Stimulated activated CD4-positive, alpha-beta T cell treated with anti-CD3 and anti-CD28 coated beads, Interleukin-2, amount 100 ng/mL, for 4 hours (primary cell): ENCODE measurements around the gene PCSK9.
A peak's percentile ranks its signal among the peaks of the same experiment; 100 is the strongest.
"Not testable (repeated sequence)": the region's sequence is repeated elsewhere in the genome, so short reads cannot be mapped to it uniquely, and the experiment has no call there.

Experiments used
- DNase-seq: peaks from one replicate; pipeline ENCODE4 v3.0.0-alpha.2; 2020; ENCODE audit warnings: low read depth

The PCSK9 gene

DNA sequence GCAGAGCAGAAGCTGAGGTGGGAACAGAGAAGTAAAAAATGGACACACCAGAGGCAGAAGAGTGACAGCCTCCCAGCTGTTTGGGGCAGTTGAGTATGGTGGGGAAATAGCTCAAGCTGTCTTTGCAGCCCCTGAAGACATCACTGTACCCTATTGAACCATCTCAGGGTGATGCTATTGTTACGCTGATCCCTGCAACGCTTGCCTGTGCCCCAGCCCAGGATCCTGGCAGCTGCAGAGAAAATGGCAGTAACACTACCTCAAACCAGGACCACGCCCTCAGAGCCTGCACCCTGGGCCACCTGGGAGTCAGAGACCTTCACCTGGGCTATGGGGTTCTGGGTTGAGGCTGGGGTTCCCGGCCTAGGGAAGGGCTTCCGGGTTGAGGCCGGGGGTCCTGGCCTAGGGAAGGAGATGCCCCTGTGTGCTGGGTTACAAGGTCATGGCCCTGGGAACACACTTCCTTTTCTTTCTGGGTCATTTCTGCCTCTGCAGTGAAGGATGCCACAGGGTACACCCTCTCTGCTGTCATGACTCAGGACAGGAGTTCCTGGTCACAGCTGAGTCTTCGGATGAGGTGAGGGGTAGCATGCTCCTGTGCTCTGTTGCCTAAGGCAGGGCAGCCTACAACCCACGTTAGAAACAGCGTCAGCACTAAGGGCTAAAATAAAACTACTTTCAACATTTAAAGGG is 29.0 kb upstream of the PCSK9 start:
- no peak for DNase-seq

DNA sequence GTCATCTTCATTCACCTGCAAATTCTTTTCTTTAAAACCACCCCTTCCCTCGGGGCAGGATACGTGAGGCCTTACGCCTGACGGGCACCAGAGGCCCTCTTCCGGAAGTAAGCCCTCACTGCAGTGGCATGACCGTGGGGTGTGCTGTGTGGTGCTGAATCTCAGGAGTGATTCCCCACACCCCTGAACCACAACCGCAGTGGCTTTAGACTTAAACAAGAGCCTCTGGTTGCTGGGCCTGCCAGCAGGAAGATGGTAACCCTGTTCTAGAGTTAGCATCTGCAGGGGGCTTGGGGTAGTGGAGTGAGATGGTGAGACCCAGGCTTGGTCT is 28.5 kb upstream of the PCSK9 start:
- DNase-seq, result no peak

DNA sequence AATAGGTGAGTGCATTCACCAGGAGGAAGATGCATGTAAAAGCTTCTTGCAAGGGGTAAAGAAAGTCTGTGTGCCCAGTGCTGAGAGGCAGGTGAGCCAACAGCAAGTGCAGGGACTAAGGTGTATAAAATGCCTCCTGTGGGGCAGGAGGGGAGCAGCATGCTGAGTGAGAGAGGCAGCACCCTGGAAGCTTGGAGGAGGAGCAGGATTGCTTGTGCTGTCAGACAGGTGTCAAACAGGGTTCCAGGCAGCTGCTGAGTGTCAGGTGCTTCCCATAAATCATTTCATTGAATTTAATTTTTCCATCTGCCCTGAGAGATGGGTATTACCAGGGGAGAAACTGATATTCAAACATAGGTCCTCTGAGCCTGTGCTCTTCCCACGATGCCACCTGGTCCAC is 26.7 kb upstream of the PCSK9 start:
- DNase-seq, result no peak

DNA sequence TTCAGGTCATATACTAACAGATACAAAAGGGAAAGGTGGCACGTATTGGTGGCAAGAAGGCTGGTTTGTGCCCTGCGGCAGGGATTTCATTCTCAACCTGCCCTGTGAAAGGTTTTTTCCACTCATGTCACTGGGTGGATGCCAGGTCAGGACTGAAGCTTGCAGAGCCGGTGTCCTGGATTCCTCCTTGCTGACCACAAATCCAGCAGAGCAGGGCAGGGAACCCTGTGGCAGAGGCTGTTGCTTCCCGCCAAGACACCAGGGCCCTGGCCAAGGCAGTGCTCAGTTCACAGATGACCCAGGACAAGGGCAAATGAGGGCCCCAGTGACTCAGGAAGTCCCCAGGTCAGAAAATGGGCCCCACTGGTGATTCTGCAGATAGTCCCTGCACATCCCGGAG is 24.2 kb upstream of the PCSK9 start:
- no peak for DNase-seq

DNA sequence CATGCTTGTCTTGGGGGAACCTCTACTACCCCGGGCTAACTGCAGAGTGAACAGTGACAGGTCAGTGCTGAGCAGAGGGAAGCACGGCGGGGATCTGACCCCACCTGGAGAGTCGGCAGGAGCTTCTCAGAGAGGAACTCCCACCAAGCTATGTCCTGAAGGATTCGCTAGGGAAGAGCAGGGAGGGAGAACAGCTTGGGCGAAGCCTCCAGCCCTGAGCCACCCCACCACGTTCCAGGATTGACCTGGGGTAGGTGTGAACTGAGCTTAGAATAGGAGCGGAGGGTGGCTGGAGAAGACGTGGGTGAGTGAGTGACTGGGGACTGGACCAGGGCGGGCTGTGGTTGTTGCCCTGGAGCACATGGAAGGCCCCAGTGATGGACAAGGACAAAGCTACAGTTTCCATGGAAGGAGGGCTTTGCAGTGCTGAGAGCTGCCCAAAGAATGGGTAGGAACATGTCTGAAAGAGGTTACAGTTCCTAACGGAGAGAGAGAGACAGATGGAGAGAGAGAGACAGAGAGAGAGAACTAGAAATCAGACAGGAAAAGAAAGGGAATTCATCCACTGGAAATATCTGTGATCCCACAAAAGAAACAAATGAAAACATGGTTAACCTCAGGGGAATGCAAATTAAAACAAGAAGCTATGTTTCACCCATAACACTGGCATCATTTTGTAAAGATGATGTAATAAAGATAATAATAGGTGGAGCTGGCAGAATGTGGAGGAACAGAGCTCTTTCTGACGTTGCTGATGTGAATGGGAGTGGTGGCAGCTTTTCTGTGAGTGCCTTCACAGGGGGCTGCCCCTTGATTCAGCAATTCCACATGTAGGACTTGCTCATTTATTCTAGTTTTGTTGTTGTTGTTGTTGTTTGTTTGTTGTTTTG is 23.4 kb upstream of the PCSK9 start:
- DNase-seq, result no peak

DNA sequence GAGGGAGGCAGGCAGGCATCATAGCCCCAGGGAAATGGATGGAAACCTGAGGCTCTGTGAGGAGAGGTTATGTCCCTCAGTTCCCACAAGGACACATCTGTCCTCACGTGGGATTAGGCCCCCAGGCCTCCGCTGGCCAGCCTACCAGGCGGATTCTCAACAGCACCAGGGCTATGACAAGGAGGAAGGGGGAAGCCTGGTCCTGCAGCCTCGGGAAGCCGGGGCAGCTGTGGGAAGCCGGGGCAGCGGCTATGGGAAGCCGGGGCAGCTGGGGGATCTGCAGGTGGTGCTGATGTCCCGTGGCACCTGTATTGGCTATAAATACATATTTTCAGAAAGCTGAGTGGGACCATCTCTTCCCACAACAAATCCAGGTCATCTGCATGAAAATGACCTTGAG is 21.0 kb upstream of the PCSK9 start:
- DNase-seq, result no peak

DNA sequence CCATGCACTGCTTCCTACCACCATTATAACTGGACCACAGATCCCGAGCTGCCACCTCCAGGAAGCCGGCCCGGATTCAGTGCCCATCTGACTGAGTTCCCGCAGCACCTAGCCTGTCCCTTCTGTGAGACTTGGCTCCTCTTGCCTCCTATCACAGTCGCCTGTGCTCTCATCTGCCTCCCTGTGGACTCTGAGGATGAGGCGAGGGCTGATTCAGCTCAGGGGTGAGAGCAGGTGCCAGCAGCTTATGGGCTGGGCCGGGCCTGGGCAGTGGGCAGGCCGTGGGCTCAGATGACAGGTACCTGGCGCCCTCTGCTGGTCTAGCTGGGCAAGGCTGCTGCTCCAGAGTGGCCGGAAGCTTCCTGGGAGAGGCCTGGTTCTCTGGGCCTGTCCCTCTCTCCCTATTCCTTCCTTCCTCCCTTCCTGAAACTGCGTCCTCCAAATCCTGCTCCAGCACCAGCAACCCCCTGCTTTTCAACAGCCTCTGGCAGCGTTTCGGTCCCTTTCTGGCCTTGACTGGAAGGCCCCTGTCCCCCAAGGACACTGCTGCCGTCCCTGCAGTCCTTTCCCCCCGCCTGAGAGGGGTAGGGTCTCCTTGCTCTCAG is 17.3 kb upstream of the PCSK9 start:
- peak; percentile 18 for DNase-seq

DNA sequence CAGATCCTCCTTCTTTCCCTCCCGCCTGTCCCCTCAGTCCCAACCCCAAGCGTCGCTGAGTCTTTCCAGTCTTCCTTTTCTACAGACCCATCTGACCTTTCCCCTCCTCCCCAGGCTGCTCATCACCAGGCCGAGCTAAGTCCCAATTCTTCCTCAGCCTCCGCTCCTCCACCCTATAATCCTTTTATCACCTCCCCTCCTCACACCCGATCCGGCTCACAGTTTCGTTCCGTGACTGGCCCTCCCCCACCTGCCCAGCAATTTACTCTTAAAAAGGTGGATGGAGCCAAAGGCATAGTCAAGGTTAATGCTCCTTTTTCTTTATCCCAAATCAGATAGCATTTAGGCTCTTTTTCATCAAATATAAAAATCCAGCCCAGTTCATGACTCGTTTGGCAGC is 15.2 kb upstream of the PCSK9 start:
- not testable (repeated sequence) for DNase-seq

DNA sequence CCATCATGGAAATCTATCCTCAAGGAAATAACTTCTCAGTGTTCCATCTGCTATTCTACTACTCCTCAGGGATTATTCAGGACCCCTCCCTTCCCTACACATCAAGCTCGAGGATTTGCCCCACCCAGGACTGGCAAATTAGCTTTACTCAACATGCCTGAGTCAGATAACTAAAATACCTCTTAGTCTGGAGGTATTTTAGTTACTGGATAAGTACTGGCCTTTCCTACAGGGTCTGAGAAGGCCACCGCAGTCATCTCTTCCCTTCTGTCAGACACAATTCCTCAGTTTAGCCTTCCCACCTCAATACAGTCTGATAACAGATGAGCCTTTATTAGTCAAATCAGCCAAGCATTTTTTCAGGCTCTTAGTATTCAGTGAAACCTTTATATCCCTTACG is 12.7 kb upstream of the PCSK9 start:
- not testable (repeated sequence) for DNase-seq

DNA sequence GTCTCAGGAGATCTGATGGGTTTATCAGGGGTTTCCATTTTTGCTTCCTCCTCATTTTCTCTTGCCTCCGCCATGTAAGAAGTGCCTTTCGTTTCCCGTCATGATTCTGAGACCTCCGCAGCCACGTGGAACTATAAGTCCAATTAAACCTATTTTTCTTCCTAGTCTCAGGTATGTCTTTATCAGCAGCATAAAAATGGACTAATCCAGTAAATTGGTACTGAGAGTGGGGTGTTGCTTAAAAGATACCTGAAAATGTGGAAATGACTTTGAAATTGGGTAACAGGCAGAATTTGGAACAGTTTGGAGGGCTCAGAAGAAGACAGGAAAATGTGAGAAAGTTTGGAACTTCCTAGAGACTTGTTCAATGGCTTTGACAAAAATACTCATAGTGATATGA is 8.2 kb upstream of the PCSK9 start:
- not testable (repeated sequence) for DNase-seq

DNA sequence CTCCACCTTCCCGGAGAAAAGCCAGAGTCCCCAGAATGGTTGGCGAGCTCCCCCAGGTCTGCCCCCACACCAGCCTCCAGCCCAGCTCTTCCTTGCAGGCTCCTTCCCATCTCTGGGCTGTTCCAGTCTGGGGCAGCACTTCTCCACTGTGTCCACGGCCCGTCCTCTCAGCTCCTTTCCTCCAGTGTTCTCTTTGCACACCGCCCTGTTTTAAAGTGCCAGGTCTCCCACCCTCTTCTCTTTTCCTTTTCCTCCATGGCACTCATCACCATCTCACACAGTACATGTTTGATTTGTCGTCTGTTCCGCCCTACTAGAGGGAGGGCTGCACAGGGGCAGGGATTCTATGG is 6.1 kb upstream of the PCSK9 start:
- no peak for DNase-seq

DNA sequence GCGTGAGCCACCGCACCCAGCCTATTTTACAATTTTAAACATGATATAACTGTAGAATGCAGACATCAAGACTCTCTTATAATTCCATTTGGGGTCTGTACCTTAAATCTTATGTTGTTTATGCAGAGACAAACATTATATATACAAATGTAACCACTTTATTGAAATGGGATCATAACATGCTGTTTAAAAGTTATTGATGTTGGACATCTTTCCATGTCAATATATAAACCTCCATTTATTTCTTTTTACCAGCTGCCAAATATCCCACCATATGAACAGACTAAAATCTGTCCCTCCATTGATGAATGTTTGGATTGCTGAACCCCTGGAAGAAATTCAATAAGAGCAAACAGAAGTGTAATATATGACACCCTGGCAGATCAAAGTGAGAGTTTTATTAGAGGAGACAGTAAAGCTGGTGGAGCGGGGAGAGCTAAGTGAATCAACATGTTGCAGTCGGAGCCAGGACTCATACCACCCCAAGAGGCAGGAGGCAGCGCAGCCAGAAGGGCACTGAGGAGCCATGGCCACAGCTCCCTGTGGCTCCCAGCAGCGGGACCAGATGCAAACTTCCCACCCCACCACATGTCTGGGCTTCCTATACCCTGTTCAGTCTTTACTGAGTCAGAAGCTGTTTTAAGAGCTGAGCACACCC is 4.7 kb upstream of the PCSK9 start:
- DNase-seq, result no peak

DNA sequence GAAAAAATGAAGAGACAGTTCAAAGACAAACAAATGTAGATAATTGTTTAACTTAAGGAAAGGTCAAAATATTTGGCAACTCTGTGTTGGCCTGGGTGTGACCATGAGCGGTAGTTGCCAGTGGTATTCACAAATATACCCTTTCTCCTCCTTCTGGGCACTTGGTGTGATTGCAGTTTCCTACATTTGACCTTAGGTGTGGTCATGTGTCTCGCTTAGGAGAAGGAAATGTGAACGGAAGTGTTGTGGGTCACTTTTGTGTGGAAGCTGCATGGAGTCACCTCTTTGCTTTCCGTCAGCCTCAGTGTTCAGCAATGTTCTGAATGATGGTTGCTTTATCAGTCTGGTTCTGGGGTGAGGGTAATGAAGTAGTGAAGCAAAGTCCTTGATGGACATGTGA is 3.4 kb upstream of the PCSK9 start:
- no peak for DNase-seq

DNA sequence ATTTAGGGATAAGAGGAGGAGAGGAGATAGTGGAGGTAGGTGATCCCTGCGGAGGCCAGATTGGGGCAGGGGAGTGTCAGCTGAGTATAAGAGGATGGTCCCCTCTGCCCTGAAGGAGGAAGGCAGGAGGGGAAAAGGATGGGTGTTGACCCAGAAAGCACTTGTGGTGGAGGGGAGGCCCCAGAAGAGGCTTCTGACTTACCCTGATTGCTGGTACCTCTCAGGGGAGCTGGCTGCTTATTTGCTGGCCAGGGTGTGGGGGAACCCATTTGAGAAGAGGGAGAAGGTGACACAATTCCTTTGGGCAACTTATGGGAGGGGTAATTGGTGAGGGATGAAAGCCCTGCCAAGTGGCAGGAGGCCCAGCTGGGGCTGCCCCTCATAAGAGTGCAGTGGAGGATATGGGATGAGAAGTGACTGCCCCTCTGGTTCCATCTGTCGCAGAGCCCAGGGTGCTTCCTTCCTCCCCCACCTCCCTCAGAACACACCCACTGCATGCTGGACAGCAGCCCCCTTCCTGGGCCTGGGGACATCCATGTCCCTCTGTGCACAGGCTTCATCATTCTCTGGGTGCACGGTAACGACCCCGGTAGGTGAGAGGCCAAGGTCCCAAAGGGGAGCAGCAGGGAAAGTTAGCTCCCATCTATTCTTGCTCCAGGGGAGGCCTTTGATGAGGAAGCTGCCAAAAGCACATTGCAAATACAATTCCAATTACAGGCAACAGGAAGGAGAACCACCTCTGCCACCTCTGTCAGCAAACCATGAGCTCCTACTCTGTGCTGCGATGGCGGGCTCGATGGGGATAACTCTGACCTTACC is 1.4 kb upstream of the PCSK9 start:
- no peak for DNase-seq

DNA sequence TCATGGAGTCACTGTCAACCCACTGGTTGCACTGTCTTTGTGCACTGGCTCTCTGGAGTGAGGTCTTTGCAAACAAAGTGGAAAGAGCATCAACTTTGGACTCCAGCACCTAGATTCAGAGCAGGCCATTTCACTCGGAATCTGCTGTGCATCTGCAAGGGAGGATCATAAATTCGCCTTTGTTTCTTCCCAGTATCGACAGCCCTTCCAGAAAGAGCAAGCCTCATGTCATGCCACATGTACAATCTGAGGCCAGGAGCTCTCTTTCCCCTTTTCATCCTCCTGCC is 853 bp upstream of the PCSK9 start:
- DNase-seq, result no peak

DNA sequence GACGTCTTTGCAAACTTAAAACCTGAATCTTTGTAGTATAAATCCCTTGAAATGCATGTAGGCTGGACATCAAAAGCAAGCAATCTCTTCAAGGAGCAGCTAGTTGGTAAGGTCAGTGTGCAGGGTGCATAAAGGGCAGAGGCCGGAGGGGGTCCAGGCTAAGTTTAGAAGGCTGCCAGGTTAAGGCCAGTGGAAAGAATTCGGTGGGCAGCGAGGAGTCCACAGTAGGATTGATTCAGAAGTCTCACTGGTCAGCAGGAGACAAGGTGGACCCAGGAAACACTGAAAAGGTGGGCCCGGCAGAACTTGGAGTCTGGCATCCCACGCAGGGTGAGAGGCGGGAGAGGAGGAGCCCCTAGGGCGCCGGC is 390 bp upstream of the PCSK9 start:
- no peak for DNase-seq

DNA sequence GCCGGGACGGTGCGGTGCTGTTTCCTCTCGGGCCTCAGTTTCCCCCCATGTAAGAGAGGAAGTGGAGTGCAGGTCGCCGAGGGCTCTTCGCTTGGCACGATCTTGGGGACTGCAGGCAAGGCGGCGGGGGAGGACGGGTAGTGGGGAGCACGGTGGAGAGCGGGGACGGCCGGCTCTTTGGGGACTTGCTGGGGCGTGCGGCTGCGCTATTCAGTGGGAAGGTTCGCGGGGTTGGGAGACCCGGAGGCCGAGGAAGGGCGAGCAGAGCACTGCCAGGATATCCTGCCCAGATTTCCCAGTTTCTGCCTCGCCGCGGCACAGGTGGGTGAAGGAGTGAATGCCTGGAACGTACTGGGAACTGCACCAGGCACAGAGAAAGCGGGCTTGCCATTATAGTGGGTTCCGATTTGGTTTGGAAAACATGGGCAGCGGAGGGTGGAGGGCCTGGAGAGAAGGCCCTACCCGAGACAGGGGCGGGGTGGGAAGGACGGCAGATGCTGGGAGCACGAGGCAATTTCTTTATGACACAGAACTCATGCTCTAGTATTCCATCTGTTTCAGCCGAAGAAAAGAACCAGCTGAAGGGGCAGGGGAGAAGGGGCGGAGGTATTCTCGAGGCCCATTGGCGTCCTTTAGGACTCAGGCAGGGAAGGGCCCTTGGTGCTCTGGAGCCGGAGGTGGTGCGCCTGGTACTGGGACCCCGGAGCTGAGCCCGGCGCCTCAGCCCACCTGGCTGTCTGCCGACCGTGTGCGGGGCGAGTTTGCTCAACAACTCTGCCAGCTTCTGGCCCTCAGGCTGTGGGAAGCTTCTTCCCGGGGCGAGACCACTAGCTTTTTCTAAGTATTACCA is 960 bp downstream of the PCSK9 start:
- DNase-seq, result no peak

DNA sequence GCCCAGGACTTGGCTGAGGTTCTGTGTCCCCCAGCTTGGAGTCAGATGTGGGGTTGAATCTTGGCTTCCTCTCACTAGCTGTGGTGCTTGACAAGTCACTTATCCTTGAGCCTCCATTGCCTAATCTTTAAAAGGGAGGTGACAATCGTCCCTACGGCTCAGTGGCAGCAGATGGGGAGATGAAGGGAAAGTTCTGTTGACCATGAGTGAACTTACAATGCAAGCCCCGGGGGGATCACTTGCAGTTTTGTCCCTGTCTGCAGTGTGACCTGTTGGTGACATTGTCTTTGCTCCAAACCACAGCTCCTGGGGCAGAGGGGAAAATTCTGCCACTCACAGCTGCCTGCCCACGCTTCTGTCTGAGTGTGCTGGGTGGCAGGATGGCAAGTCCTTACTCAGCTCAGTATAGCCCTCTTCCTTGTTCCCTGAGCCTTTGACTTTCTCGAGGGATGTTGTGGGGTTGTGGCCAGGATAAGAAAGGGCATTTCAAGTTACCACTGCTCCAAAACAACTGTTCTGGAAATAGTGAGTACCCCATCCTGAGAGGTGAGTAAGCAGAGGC is 1.7 kb downstream of the PCSK9 start:
- DNase-seq, result no peak

DNA sequence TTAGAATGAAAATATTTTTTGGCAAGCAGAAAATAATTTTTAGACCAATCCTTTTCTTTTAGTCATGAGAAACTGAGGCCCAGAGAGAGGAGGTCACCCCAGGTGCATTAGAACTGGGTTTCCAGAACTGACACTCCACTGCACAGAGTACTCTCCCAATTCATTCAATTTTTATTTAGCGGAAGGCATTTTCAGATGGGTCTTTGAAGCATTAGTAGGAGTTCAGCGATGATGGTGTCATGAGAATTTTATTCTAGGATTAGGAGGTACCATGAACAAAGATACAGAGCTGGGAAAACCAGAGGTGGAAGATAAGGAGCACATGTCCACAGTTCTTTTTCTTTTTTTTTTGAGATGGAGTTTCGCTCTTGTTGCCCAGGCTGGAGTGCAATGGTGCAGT is 2.3 kb downstream of the PCSK9 start:
- DNase-seq, result no peak

DNA sequence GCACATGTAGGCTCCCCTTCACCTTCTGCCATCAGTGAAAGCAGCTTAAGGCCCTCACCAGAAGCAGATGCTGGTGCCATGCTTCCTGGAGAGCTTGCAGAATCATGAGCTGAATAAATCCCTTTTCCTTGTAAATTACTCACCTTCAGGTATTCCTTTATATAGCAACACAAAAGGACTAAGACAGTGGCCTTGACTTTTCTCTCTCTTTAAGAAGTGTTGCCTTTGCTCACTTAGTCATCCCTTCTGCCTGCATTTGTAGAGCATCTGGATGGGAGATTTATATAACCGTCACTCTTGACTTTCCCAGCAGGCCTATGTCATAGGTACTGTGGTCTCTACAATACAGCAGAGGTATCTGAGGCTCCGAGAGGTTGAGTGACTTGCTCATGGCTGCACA is 3.7 kb downstream of the PCSK9 start:
- no peak for DNase-seq

DNA sequence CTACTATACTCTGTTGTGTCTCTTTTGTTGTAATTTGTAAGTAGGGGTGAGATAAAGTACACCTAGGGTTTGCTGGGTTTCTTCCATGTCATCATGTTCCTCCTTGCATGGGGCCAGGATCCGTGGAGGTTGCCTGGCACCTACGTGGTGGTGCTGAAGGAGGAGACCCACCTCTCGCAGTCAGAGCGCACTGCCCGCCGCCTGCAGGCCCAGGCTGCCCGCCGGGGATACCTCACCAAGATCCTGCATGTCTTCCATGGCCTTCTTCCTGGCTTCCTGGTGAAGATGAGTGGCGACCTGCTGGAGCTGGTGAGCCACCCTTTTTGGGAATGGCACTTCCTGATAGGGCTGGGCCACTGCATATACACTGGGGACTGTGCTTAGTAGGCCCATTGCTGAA is 4.4 kb downstream of the PCSK9 start:
- DNase-seq, result no peak
